Neural crest cell (in vitro differentiated cells): ENCODE measurements around the gene SCAF11. TPM values are rescaled to one million over a fixed set of nuclear protein-coding genes. Genes with fewer than 3 reads are reported as not detected.

Source experiments
- DNase-seq: peaks from one replicate; pipeline ENCODE4 v3.0.0; 2021; ENCODE audit warnings: low read depth, mixed read lengths, low spot score
- H3K27ac Mint-ChIP-seq: one replicate; pipeline ENCODE4 v1.8.0; 2021; ENCODE audit warnings: mild to moderate bottlenecking, mixed read lengths; ENCODE audit not compliant: unreplicated experiment
- H3K27me3 Mint-ChIP-seq: 2 replicates; pipeline ENCODE4 v1.8.0; 2021; ENCODE audit warnings: low read depth, mild to moderate bottlenecking, mixed read lengths
- H3K36me3 Mint-ChIP-seq: 2 replicates; pipeline ENCODE4 v1.8.0; 2021; ENCODE audit warnings: low read depth, mild to moderate bottlenecking, mixed read lengths
- H3K4me1 Mint-ChIP-seq: 2 replicates; pipeline ENCODE4 v1.8.0; 2021; ENCODE audit warnings: mixed read lengths
- H3K4me3 Mint-ChIP-seq: one replicate; pipeline ENCODE4 v1.8.0; 2021; ENCODE audit warnings: mild to moderate bottlenecking, mixed read lengths
- H3K9me3 Mint-ChIP-seq: 2 replicates; pipeline ENCODE4 v1.8.0; 2021; ENCODE audit warnings: mixed read lengths
- CTCF ChIP-seq: fragments of 200-600 bp; sonication (generic); conservative IDR thresholded peaks from 2 replicates; pipeline ENCODE4 v1.5.0; 2021; ENCODE audit warnings: antibody characterized with exemption, mild to moderate bottlenecking
- total RNA-seq: library from RNA; stranded (reverse); gene quantifications from 2 replicates; pipeline ENCODE4 v1.2.1, GENCODE V29; 2021

Gene SCAF11
- total RNA-seq, 1 donor from 2014 or later, result 114 TPM

GRCh38 chr12:45893240-45893639, 97.1 kb downstream of the SCAF11 start:
- peak; percentile 18 for DNase-seq
- peaks cover 30% of the 10 kb centered on the region for H3K36me3 Mint-ChIP-seq
- peaks cover 4% of the 10 kb centered on the region for H3K9me3 Mint-ChIP-seq
- no peaks in the 10 kb centered on the region for H3K27me3 Mint-ChIP-seq
- no peak overlapping the region for H3K4me3 Mint-ChIP-seq
- H3K4me1 Mint-ChIP-seq, result peaks cover 5% of the 10 kb centered on the region
- H3K27ac Mint-ChIP-seq, result peak overlapping the region; percentile 29
- no peak for TF ChIP-seq CTCF

- DNase-seq, result no peak
- peak; percentile 29 for TF ChIP-seq CTCF
- Mint-ChIP-seq H3K27me3 (no peaks in the 10 kb centered on the region), H3K9me3 (no peaks in the 10 kb centered on the region), H3K4me3 (no peak overlapping the region), H3K27ac (no peak overlapping the region), H3K36me3 (peaks cover 24% of the 10 kb centered on the region), H3K4me1 (peaks cover 5% of the 10 kb centered on the region)
These were observed 100.1 kb downstream of the SCAF11 start for GRCh38 chr12:45890276-45890675.

GRCh38 chr12:45887544-45887943, 102.8 kb downstream of the SCAF11 start:
- H3K36me3 Mint-ChIP-seq, result peaks cover 23% of the 10 kb centered on the region
- DNase-seq, result no peak
- no peak for TF ChIP-seq CTCF
- H3K27me3 Mint-ChIP-seq, result no peaks in the 10 kb centered on the region
- no peak overlapping the region for H3K4me3 Mint-ChIP-seq
- no peak overlapping the region for H3K27ac Mint-ChIP-seq
- no peaks in the 10 kb centered on the region for H3K9me3 Mint-ChIP-seq
- H3K4me1 Mint-ChIP-seq, result no peaks in the 10 kb centered on the region

GRCh38 chr12:45886685-45887084, 103.7 kb downstream of the SCAF11 start:
- no peak for TF ChIP-seq CTCF
- Mint-ChIP-seq H3K4me3 (no peak overlapping the region), H3K9me3 (no peaks in the 10 kb centered on the region), H3K36me3 (peaks cover 25% of the 10 kb centered on the region), H3K4me1 (peaks cover 3% of the 10 kb centered on the region), H3K27ac (no peak overlapping the region), H3K27me3 (no peaks in the 10 kb centered on the region)
- no peak for DNase-seq

- no peak for DNase-seq
- Mint-ChIP-seq H3K36me3 (peaks cover 31% of the 10 kb centered on the region), H3K4me1 (peaks cover 26% of the 10 kb centered on the region), H3K27ac (no peak overlapping the region), H3K9me3 (peaks cover 6% of the 10 kb centered on the region), H3K4me3 (no peak overlapping the region), H3K27me3 (no peaks in the 10 kb centered on the region)
- TF ChIP-seq CTCF, result no peak
These were observed 107.2 kb downstream of the SCAF11 start for GRCh38 chr12:45883187-45883586.

- Mint-ChIP-seq H3K27me3 (no peaks in the 10 kb centered on the region), H3K36me3 (peaks cover 36% of the 10 kb centered on the region), H3K9me3 (peaks cover 6% of the 10 kb centered on the region), H3K4me3 (no peak overlapping the region), H3K27ac (no peak overlapping the region), H3K4me1 (peaks cover 33% of the 10 kb centered on the region)
- no peak for TF ChIP-seq CTCF
- no peak for DNase-seq
These were observed 109.8 kb downstream of the SCAF11 start for GRCh38 chr12:45880533-45880932.
